22Rv1 (cell line): ENCODE data around the gene GUCA2B.

Experiments used
- H3K27ac ChIP-seq: fragments of 450-650 bp; 2 replicates; pipeline ENCODE4 v1.5.1; 2017
- ZFX ChIP-seq: fragments of 450-650 bp; IDR thresholded peaks from 2 replicates; pipeline ENCODE4 v1.6.1; 2017; ENCODE audit warnings: antibody characterized with exemption, borderline replicate concordance
- TF ChIP-seq, protein P1 (sequence below): fragments of 450-650 bp; IDR thresholded peaks from 2 replicates; pipeline ENCODE4 v1.5.1; 2017; ENCODE audit warnings: mild to moderate bottlenecking

The GUCA2B gene

DNA sequence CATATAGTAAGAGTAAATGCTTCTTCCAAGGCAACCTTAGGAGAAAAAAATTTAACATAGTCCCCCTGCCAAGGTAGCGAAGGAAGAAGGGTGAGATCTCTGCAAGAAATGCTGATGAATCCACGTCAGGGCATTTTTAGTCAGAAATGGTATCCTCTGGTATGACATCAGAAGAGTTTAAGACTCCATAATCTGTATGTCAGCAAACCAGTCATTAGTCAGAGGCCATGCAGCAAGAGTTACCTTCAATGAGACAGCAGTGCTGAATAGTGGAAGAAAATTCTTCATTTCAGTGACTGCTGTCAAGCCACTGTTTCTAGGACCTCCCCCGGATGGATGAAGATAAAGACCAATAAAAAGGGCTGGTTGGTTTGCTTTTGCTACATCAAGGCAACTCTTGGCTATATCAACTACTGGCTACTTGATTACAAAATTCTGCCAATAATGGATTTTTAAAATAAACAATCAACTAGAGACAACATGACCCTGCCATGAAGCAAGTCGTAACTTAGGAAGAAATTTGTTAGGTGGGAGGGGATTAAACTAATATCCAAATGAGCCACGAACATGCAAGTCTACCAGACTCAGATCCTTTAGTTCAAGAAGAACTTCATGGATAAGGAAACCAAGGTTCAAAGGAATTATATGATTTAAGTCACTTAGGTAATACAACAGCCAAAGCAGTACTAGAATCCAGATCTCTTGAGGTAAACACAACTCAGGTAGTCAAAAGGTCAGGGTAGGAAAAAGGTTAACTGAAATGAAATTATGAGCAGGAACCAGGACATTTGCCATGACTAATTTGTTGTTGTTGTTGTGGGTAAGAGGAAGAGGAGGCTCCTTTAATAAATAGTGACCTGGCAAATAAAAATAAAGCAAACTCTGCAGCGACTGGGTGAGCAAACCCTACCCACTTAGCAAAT lies 37.0 kb downstream of the GUCA2B start:
- no peak for TF ChIP-seq ZFX
- TF ChIP-seq, protein P1, sequence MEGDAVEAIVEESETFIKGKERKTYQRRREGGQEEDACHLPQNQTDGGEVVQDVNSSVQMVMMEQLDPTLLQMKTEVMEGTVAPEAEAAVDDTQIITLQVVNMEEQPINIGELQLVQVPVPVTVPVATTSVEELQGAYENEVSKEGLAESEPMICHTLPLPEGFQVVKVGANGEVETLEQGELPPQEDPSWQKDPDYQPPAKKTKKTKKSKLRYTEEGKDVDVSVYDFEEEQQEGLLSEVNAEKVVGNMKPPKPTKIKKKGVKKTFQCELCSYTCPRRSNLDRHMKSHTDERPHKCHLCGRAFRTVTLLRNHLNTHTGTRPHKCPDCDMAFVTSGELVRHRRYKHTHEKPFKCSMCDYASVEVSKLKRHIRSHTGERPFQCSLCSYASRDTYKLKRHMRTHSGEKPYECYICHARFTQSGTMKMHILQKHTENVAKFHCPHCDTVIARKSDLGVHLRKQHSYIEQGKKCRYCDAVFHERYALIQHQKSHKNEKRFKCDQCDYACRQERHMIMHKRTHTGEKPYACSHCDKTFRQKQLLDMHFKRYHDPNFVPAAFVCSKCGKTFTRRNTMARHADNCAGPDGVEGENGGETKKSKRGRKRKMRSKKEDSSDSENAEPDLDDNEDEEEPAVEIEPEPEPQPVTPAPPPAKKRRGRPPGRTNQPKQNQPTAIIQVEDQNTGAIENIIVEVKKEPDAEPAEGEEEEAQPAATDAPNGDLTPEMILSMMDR: no peak
- H3K27ac ChIP-seq: no peak overlapping the region

DNA sequence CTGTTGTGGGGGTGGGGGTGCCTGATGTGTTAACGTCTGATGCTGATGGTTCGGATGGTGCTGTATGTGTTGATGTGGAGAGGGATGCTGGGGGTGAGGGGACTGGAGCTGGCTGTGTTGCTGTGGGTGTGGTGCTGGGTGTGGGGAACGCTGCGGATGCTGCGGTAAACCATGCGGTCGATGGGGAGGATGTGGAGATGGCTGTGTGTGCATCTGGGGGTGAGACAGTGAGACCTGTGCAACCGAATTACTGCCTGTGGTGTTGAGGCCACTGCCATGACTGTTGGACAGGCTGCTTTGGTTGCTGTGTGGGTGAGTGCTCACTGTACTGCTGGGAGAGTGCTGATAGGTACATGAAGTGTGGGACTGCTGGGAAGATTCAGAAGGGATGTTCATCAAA lies 38.1 kb downstream of the GUCA2B start:
- no peak for TF ChIP-seq ZFX
- TF ChIP-seq, protein P1: no peak
- no peak overlapping the region for H3K27ac ChIP-seq

DNA sequence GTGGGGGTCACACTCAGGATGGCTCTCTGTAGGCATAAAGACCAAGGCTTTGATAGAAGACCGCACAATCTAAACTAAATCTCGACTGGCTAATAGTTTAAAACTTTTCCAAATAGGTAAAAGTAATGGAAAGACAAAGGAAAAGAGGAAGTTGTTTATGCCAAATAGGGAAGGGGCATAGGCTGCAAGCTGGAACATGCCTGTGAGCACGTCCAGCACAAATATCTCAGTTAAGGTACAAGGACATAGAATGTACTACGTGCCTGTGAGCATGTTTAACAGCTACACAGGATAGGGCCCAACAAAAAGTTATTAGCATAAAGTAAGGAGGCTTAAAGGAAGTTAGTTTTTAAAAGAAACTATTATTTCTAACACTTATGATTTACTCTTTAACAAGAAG lies 38.9 kb downstream of the GUCA2B start:
- TF ChIP-seq, protein P1: no peak
- no peak for TF ChIP-seq ZFX
- no peak overlapping the region for H3K27ac ChIP-seq

DNA sequence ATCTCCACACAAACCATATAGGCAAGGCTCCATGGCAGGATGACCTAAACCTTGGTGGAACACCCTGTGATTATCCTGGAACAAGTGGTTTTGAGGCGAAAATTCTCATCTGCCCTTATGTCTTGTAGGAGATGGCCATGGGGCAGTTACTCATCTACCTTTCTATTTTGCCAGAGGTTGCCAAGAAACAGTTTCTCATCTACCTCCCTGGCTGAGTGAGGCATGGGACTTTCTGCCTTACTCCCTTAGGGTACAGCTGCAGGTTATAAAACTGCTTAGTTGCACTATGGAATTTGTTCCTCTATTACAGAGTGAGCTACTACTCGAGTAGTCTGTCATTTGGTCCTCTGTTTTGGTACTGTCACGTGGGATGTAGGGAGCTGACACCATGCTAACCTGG lies 42.6 kb downstream of the GUCA2B start:
- no peak for TF ChIP-seq ZFX
- TF ChIP-seq, protein P1: no peak
- no peak overlapping the region for H3K27ac ChIP-seq

DNA sequence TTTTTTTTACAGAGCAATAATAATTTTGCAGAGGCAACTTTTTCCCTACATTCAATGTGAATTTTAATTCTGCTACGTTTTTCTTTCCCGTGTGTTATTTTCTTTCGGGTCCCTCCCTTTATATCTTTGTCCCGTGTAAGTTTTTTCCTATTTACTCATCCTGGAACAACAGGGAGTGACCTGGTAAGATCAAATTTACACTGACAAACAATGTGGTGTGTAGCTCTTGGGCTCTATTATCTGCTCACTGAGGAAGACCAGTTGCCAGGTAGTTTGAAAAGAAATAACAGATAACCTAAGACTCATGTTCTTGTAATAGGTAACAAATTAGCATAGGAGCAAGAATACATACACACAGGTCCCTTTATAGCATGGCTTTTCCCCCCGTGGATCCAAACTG lies 45.0 kb downstream of the GUCA2B start:
- TF ChIP-seq, protein P1: no peak
- TF ChIP-seq ZFX: no peak

DNA sequence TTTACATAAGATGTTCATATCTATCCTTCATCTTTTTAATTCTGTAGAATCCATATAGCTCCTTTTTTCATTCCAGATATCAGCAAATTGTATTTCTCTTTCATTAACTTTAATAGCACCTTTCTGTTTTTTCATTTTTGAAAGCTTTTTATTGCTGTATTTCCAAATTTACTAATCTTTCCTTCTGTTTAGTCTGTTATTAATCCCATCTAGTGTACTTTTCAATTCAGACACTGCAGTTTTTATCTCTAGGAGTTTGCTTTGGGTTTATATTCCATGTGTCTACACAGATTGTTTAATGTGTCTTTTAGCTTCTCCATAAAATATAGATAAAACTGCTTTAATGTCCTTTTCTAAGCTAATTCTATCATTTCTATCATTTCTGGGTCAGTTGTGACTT lies 48.8 kb downstream of the GUCA2B start:
- TF ChIP-seq ZFX: no peak
- TF ChIP-seq, protein P1: no peak
- no peak overlapping the region for H3K27ac ChIP-seq

More for the DNA sequence above, 45.0 kb downstream of the GUCA2B start:
- H3K27ac ChIP-seq: no peak overlapping the region; the same call in 1 of the 2 replicates
